GM21423 (cell line): Measurements from ENCODE around the gene POU2F3.

ENCODE experiments used
- ATAC-seq: cut with Tn5 transposase; IDR thresholded peaks from one replicate; pipeline ENCODE4 v1.9.1; 2021; ENCODE audit warnings: mild to moderate bottlenecking, moderate library complexity; ENCODE audit not compliant: unreplicated experiment

Gene POU2F3

GRCh38 chr11:120210626-120211521, 29.1 kb upstream of the POU2F3 start, which contains the start of gene OAF:
TSS of gene OAF (plus strand) at chr11:120211032. CDS start at chr11:120211280, 248 bp downstream.
- peak; percentile 71 for ATAC-seq

GRCh38 chr11:120211522-120212258, 28.2 kb upstream of the POU2F3 start:
- no peak for ATAC-seq

- ATAC-seq, result no peak
These were observed 27.6 kb upstream of the POU2F3 start for GRCh38 chr11:120212259-120212878.

- no peak for ATAC-seq
These were observed 27.0 kb upstream of the POU2F3 start for GRCh38 chr11:120212926-120213325.

GRCh38 chr11:120214581-120214980, 25.4 kb upstream of the POU2F3 start:
- ATAC-seq, result no peak

- ATAC-seq, result no peak
These were observed 24.3 kb upstream of the POU2F3 start for GRCh38 chr11:120215634-120216033.

- ATAC-seq, result no peak
These were observed 23.4 kb upstream of the POU2F3 start for GRCh38 chr11:120216426-120217102.

GRCh38 chr11:120217526-120217925, 22.4 kb upstream of the POU2F3 start:
- ATAC-seq, result no peak

- ATAC-seq, result no peak
These were observed 21.8 kb upstream of the POU2F3 start for GRCh38 chr11:120217941-120218694.

- ATAC-seq, result no peak
These were observed 21.3 kb upstream of the POU2F3 start for GRCh38 chr11:120218695-120219033.

- ATAC-seq, result no peak
These were observed 20.6 kb upstream of the POU2F3 start for GRCh38 chr11:120219232-120219937.

- no peak for ATAC-seq
These were observed 19.8 kb upstream of the POU2F3 start for GRCh38 chr11:120219938-120220746.

- ATAC-seq, result no peak
These were observed 19.2 kb upstream of the POU2F3 start for GRCh38 chr11:120220747-120221037.

- no peak for ATAC-seq
These were observed 18.7 kb upstream of the POU2F3 start for GRCh38 chr11:120221115-120221752.

GRCh38 chr11:120222916-120223315, 17.0 kb upstream of the POU2F3 start:
- no peak for ATAC-seq

GRCh38 chr11:120223793-120224192, 16.1 kb upstream of the POU2F3 start:
- no peak for ATAC-seq

GRCh38 chr11:120224361-120224760, 15.6 kb upstream of the POU2F3 start:
- no peak for ATAC-seq
